ENCODE measurements around the gene OR6C3. TPM values are rescaled to one million over a fixed set of nuclear protein-coding genes. Genes with fewer than 3 reads are reported as not detected.

OR6C3 gene
- under 1 TPM in 1 of 2 donors, not detected in 1; 0.55 TPM for total RNA-seq
- polyA plus RNA-seq (ENCODE audit: insufficient read depth, low read depth, low replicate concordance) = not detected
- long read RNA-seq, donor 1 = 0 reads
- long read RNA-seq, donor 2 = 0 reads

DNA sequence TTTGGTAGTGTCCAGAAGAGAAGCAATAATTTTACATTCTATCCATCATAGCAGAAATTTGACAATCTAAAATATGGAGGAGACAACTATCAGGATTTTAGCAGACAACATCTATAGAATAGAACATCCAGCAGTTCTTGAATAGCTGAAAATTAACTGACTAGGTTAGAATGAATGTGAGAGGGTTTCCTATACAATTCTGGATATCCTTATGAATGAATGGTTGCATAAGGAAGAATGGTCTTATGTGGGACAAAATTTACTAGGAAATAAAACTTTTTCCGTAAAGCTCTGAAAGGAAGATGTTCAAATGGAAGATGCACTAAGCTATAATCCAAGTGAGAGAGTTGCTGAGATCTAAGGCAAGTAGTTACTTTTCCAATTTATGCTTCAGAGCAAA lies at the start of gene OR6C3:
OR6C3 (plus strand) TSS at position 301 of the 400 bp plus-strand sequence. CDS start 955 bp downstream, outside the sequence.
- intact Hi-C loops (cut with DNase I; ENCODE audit: low total_unique reads) = no loop called here
- Histone ChIP-seq H3K9me3 (no peaks in the 10 kb centered on the region), H3K4me3 (no peak within 1 kb of the TSS), H3K36me3 (ENCODE audit: low read depth, missing control alignments) (no peaks in the 10 kb centered on the region), H3K27me3 (no peaks in the 10 kb centered on the region), H3K4me1 (no peaks in the 10 kb centered on the region), H3K27ac (no peak within 1 kb of the TSS)
- no peak for DNase-seq
- no peak for TF ChIP-seq POLR2A (IDR thresholded peaks at IDR 0.05)
- TF ChIP-seq, protein P1, sequence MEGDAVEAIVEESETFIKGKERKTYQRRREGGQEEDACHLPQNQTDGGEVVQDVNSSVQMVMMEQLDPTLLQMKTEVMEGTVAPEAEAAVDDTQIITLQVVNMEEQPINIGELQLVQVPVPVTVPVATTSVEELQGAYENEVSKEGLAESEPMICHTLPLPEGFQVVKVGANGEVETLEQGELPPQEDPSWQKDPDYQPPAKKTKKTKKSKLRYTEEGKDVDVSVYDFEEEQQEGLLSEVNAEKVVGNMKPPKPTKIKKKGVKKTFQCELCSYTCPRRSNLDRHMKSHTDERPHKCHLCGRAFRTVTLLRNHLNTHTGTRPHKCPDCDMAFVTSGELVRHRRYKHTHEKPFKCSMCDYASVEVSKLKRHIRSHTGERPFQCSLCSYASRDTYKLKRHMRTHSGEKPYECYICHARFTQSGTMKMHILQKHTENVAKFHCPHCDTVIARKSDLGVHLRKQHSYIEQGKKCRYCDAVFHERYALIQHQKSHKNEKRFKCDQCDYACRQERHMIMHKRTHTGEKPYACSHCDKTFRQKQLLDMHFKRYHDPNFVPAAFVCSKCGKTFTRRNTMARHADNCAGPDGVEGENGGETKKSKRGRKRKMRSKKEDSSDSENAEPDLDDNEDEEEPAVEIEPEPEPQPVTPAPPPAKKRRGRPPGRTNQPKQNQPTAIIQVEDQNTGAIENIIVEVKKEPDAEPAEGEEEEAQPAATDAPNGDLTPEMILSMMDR (IDR thresholded peaks at IDR 0.05) = no peak
- WGBS, 2 donors = 87 to 91% methylated on average over 1 of the region's 1 CpG

DNA sequence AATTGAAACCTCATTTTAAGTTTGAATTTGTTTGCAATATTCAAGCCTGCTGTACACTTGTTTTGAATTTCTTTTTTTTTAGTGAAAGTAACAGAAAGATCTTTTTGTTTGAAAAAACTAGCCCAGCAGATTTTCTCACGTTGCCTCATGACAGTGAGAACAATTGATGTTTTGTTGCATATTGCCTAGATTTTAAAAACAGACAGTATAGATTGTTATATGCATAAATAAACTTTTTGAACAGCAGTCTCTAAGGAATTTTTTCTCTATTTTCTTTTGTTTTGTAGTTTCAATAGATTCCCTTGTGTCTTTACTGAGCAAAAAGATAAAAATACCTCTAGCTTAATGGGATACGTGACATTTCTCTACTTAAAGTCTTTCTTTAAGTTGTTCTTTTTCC lies 49.6 kb upstream of the OR6C3 start:
- intact Hi-C loops (cut with DNase I; ENCODE audit: low total_unique reads) = no loop called here
- no peaks in the 10 kb centered on the region for H3K36me3 ChIP-seq (ENCODE audit: low read depth, missing control alignments)
- no peaks in the 10 kb centered on the region for H3K4me1 ChIP-seq
- TF ChIP-seq, protein P1 (IDR thresholded peaks at IDR 0.05) = no peak
- no peak for TF ChIP-seq POLR2A (IDR thresholded peaks at IDR 0.05)
- 54 to 61% methylated on average over 2 of the region's 2 CpGs for WGBS, 2 donors
- DNase-seq = no peak
- no peak overlapping the region for H3K27ac ChIP-seq
- H3K4me3 ChIP-seq = no peak overlapping the region
- H3K27me3 ChIP-seq = no peaks in the 10 kb centered on the region
- no peaks in the 10 kb centered on the region for H3K9me3 ChIP-seq

DNA sequence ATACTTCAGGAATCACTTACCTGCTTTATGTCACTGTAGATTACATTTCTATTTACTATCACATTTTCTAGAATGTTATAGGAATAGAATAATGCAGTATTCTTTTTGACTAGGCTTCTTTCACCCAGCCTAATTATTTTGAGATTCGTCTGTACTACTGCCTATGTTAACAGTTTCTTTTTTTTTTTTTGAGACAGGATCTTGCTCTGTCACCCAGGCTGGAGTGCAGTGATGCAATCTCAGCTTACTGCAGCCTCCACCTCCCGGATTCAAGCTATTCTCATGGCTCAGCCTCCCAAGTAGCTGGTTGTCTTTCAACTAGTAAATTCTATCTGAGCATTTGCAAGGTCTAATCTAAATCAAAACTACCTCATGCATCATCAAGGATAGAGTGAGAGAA lies 40.5 kb upstream of the OR6C3 start:
- H3K4me1 ChIP-seq = no peaks in the 10 kb centered on the region
- H3K9me3 ChIP-seq = no peaks in the 10 kb centered on the region
- intact Hi-C loops (cut with DNase I; ENCODE audit: low total_unique reads) = no loop called here
- no peak overlapping the region for H3K4me3 ChIP-seq
- no peaks in the 10 kb centered on the region for H3K27me3 ChIP-seq
- WGBS, 2 donors = 66 to 69% methylated on average over 2 of the region's 2 CpGs
- H3K27ac ChIP-seq = no peak overlapping the region
- no peaks in the 10 kb centered on the region for H3K36me3 ChIP-seq (ENCODE audit: low read depth, missing control alignments)
- TF ChIP-seq, protein P1 (IDR thresholded peaks at IDR 0.05) = no peak
- TF ChIP-seq POLR2A (IDR thresholded peaks at IDR 0.05) = no peak
- no peak for DNase-seq

DNA sequence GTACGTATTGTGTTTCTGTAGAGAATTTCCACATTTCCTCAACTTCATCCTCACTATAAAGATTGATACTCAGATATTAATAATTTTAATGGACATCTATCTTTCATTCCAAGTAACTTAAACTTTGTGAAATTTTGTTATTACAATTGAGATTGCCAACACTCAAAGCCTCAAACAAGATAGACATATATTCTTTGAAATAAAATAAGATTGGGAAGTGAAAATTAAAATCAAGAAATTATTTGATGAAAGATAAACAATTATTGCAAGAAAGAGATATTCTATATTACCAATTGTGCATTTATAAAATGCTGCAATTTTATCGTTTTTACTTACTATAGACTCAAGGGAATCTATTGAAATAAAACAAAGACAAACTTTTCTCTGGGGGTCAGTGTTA lies 34.1 kb upstream of the OR6C3 start, which contains the start of gene OR6C6:
OR6C6 (minus strand) TSS at position 101 of the 400 bp plus-strand sequence. CDS start 1,337 bp downstream, outside the sequence.
- DNase-seq = no peak
- no peak within 1 kb of the TSS for H3K4me3 ChIP-seq
- H3K9me3 ChIP-seq = no peaks in the 10 kb centered on the region
- H3K27me3 ChIP-seq = no peaks in the 10 kb centered on the region
- no peak for TF ChIP-seq POLR2A (IDR thresholded peaks at IDR 0.05)
- TF ChIP-seq, protein P1 (IDR thresholded peaks at IDR 0.05) = no peak
- intact Hi-C loops (cut with DNase I; ENCODE audit: low total_unique reads) = no loop called here
- no peaks in the 10 kb centered on the region for H3K36me3 ChIP-seq (ENCODE audit: low read depth, missing control alignments)
- 65 to 82% methylated on average over 2 of the region's 2 CpGs for WGBS, 2 donors
- H3K4me1 ChIP-seq = no peaks in the 10 kb centered on the region
- no peak within 1 kb of the TSS for H3K27ac ChIP-seq

DNA sequence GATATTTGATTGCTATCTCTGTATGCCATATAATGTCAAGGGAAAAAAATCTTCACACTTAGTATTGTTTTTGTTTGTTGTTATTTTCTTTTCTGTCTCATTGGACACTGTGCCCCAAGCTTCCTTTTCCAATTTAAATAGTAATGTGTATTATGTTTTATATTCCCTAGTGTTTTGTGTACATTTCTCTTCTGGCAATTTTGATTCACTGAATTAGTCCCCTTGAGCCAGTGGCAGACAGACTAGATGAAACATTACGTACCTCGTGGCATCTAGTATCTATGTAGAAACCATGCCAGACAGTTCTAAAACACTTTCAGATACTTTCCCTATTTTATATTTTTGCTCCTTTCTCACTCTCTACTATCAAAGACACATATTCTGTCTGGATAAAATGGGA lies 16.5 kb upstream of the OR6C3 start, which contains the start of gene OR6C1:
OR6C1 (plus strand) TSS at position 301 of the 400 bp plus-strand sequence. CDS start 6,257 bp downstream, outside the sequence.
- Histone ChIP-seq H3K4me3 (no peak within 1 kb of the TSS), H3K36me3 (ENCODE audit: low read depth, missing control alignments) (no peaks in the 10 kb centered on the region), H3K9me3 (no peaks in the 10 kb centered on the region), H3K27me3 (no peaks in the 10 kb centered on the region), H3K27ac (no peak within 1 kb of the TSS), H3K4me1 (no peaks in the 10 kb centered on the region)
- WGBS, 2 donors = 82 to 85% methylated on average over 2 of the region's 2 CpGs
- DNase-seq = no peak
- intact Hi-C loops (cut with DNase I; ENCODE audit: low total_unique reads) = no loop called here
- no peak for TF ChIP-seq POLR2A (IDR thresholded peaks at IDR 0.05)
- TF ChIP-seq, protein P1 (IDR thresholded peaks at IDR 0.05) = no peak

Data from testis (tissue), 5 donors.